GM19023 (cell line): ENCODE data around the gene USP17L25.
"Not testable (repeated sequence)": the region's sequence is repeated elsewhere in the genome, so short reads cannot be mapped to it uniquely, and the experiment has no call there.

Source experiments
- ATAC-seq: cut with Tn5 transposase; IDR thresholded peaks from one replicate; pipeline ENCODE4 v1.9.1; 2021; ENCODE audit warnings: mild to moderate bottlenecking, moderate library complexity; ENCODE audit not compliant: unreplicated experiment

Gene USP17L25

GRCh38 chr4:9329611-9330010 lies at the start of gene USP17L25:
TSS of gene USP17L25 (plus strand) at chr4:9329911. CDS start at chr4:9329911, 0 bp downstream.
- ATAC-seq, result not testable (repeated sequence)

GRCh38 chr4:9324191-9324590 lies 5.5 kb upstream of the USP17L25 start:
- ATAC-seq, result not testable (repeated sequence)

- ATAC-seq, result not testable (repeated sequence)
Observed at GRCh38 chr4:9324865-9325264, 4.8 kb upstream of the USP17L25 start, which contains the start of gene USP17L24. TSS of gene USP17L24 (plus strand) at chr4:9325165. CDS start at chr4:9325165, 0 bp downstream.

GRCh38 chr4:9334358-9334757 lies 4.6 kb downstream of the USP17L25 start, which contains the start of gene USP17L26:
TSS of gene USP17L26 (plus strand) at chr4:9334658. CDS start at chr4:9334658, 0 bp downstream.
- ATAC-seq, result not testable (repeated sequence)

- not testable (repeated sequence) for ATAC-seq
Observed at GRCh38 chr4:9339103-9339502, 9.4 kb downstream of the USP17L25 start, which contains the start of gene USP17L5. TSS of gene USP17L5 (plus strand) at chr4:9339403. CDS start at chr4:9339403, 0 bp downstream.

GRCh38 chr4:9343848-9344247 lies 14.1 kb downstream of the USP17L25 start, which contains the start of gene USP17L27:
TSS of gene USP17L27 (plus strand) at chr4:9344148. CDS start at chr4:9344148, 0 bp downstream.
- not testable (repeated sequence) for ATAC-seq

- not testable (repeated sequence) for ATAC-seq
Observed at GRCh38 chr4:9348593-9348992, 18.9 kb downstream of the USP17L25 start, which contains the start of gene USP17L28. TSS of gene USP17L28 (plus strand) at chr4:9348893. CDS start at chr4:9348893, 0 bp downstream.

- ATAC-seq, result not testable (repeated sequence)
Observed at GRCh38 chr4:9350866-9351265, 21.2 kb downstream of the USP17L25 start.

GRCh38 chr4:9353338-9353737 lies 23.6 kb downstream of the USP17L25 start, which contains the start of gene USP17L29:
TSS of gene USP17L29 (plus strand) at chr4:9353638. CDS start at chr4:9353638, 0 bp downstream.
- not testable (repeated sequence) for ATAC-seq

- ATAC-seq, result not testable (repeated sequence)
Observed at GRCh38 chr4:9362829-9363228, 33.1 kb downstream of the USP17L25 start, which contains the start of gene USP17L30. TSS of gene USP17L30 (plus strand) at chr4:9363129. CDS start at chr4:9363129, 0 bp downstream.

GRCh38 chr4:9379881-9380280 lies 50.2 kb downstream of the USP17L25 start:
- not testable (repeated sequence) for ATAC-seq
